ENCODE results near the gene ROR2.

Gene ROR2

DNA sequence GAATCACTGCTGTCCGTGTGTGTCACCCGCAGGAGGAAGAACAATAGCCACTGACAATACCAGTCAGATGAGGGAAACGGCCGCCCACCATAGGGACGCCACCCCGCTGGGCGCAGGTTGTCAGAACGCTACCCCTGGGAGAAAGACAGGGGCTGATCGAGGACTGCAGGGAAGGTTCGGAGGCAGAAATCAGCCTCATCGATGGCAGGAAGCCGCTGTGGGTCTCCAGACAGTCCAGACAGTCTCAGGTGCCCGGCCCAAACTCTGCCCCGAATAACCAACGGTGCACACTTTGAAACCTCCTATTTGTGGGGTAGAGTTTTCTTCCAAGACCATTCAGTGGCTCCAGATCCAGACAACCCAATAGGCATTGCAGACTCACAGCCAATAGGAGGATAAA lies 181.5 kb downstream of the ROR2 start:
- no peak for DNase-seq

DNA sequence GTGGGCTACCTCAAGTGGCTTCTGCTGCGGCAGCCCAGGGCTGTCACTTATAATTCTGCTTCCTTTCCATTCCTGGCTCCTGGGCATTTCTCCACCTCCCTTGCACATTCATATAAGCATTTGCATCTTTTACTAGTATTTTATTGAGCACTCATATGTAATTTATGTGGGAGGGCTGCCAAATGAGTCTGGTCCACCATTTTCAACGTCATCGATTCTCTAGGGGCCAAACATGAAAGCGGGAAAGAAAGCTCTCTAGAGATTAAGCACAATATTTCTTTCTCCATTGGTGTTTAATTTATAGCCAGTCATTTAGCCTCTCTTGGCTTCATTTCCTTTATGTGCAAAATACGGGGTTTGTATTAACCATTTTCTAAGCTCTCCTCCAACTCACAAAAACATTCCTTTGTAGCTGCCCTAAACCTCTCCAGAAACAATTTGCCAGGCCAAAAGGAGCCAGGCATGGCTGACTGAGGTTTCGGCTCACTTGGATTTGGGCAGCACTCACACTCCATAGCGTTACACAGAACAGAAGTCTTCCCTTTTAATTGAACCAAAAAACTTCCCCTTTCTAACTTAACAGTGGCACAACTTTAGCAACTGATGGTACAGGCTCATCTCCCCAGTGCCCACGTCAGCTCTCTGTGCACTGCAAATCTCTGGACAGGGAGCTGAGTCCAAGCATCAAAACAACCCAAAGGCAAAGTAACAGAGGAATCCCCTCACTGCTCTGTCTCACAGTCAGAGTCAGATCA lies 183.5 kb downstream of the ROR2 start:
- peak; percentile 17 for DNase-seq

DNA sequence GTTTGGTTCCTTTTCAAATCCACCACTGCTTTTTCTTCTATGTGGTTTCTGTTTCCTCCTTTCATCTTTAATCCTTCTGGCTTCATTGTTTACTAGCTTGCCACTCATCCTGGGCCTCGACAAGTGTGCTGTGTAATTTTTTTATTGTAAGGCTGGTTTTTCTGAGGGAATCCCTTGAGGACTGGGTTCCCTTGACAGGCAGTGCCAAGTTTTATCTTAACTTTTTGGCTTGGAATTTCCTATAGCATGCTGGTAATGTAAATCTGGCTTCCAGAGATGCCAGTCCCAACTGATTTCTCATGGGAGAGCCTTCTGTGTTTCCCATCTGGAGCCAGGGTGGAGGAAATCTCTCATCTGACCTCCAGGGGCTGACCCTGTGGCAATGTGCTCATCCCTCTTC lies 184.7 kb downstream of the ROR2 start:
- DNase-seq: no peak

DNA sequence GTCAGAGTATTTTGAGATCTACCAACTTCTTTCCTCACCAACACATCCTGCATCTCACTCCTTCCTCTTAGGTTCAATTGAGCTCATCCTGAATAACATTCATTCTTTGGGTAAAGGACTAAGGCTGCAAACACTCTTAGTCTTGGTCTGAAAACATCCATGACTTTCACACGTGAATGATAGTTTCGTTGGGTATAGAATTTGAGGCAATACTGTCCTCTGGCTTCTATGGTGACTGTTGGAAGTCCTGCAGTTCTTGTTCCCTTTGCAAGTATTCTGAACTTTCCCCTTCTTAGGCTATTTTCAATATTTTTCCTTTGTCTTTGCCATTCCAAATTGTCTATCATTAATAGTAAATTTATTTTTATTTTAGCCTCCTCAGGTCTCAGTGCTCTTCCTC lies 185.4 kb downstream of the ROR2 start:
- no peak for DNase-seq

DNA sequence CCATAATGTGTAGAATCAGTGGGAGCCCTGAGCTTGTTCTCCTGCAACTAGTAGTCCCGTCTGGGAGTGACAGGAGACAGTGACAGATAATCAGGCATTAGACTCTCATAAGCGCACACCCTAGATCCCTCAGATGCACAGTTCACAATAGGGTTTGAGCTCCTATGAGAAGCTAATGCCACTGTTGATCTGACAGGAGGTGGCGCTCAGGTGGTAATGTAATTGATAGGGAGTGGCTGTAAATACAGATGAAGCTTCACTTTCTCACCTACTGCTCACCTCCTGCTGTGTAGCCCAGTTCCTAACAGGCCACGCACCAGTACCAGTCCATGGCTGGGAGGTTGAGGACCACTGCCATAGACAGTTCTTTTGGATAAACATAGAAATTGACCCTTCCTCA lies 188.7 kb downstream of the ROR2 start:
- no peak for DNase-seq

DNA sequence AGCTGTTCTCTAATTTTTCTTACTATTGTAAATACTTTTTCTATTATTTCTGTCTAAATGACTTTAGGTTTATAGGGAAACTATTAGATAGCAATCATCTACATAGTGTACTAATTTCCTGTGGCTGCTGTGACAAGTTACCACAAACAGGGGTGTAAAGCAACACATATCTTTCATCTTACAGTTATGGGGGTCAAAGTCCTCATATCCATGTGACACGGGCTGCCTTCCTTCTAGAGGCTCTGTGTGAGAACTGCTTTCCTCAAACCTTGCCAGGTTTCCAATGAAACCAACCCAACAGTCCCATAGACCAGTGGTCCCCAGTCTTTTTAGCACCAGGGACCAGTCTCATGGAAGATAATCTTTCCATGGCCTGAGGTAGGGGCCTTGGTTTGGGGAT lies 189.1 kb downstream of the ROR2 start:
- no peak for DNase-seq

DNA sequence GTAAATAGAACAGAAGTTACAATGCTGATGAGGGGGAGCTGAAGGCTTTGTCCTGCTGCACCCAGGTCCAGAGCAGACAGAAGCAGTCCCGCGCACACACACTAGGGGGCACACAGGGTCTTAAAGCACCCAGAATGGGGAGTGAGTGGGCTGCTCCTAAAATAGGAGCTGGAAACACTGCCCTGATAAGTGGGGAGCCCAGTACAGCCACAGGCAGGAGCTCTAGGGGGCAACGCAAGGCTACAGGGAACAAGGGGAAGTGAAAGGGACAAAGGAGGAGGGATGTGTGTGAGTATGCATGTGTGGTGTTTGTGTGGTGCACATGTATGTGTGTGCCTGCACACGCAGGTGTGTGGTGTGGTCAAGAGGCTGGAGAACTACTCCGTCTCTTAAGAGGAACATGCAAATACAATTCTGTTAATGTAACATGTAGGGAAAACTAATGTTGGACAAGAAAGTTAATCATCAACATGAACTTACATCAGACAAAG lies 191.5 kb downstream of the ROR2 start:
- DNase-seq: no peak

DNA sequence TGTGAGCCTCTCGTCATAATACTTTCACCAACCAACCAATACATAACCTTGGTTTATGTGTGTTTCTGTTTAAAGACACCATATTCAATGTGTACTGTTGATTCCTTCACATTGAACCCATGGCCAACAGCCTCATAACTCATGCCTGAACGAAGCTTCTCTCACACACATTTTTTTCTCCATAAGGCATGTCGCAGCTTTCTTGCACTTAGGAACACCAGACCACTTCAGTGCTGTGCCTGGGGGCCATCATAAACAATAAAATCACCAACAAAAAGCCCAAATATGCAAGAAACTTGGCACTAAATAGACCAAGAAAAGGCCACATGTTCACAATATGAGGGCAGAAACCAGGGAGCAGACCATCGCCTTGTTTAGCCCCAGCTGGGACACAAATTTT lies 192.2 kb downstream of the ROR2 start:
- DNase-seq: no peak

DNA sequence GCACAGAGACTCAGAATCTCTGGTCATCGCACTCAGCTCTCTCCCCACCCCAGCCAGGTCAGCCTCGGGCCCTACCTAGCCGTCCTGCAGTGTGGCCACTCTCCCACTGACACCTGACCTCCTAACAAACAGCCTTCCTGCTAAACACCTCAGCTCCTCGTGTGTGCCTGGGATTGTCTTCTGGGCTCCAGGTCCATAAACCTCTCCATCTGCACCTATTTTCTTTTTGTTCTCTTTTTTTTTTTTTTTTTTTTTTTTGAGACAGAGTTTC lies 193.6 kb downstream of the ROR2 start:
- DNase-seq: no peak

DNA sequence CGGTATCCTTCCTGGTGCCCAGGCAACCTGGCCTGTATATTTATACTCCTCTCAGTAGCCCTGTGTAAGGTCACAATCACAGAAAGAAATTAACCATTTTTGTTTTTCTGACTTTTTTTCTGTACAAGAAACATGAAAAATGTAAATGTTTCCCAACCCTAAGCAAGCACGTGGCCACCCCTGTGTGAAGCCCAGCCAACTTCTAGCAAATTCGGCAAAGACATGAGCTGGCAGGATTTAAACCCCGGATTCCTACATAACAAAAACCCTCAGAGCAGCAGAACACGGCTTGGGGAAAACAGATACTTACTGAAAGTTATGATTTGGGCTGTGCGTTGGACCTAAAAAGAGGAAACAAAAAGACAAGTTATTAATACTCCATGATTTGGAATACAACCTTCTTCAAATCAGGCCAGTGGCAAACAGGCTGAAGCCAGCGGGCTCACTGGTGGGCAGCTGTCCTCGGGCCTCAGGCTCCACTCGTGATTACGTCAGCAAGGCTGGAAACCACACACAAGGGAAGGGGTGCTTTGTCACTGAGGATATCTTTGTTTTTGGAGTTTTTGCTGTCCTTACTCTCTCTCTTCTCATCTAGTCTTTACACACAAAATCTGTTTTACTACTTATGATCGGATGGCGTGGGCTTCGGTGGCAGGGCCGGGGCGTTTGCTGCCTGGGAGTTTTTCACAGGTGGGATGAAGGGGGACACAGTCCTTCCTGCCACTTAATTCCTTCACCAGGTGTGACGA lies 194.1 kb downstream of the ROR2 start:
- DNase-seq: no peak

DNA sequence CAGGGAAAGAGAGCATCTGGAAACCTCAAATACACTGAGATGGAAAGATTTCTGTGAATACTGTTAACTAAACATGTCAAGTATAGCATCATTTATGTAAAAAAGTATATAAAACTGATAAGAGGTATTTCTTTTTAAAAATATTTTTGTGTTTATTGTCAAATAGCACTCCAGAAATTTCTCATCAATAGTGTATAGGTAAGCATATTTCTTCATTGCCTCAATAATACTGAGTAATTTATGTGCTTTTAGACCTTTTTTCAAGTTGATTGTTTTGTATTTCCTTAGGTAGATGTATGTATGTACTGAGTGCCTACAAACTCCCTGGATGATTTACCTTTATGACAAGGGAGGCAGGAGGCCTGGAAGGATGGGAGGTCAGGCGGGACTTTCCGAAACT lies 196.3 kb downstream of the ROR2 start:
- no peak for DNase-seq

DNA sequence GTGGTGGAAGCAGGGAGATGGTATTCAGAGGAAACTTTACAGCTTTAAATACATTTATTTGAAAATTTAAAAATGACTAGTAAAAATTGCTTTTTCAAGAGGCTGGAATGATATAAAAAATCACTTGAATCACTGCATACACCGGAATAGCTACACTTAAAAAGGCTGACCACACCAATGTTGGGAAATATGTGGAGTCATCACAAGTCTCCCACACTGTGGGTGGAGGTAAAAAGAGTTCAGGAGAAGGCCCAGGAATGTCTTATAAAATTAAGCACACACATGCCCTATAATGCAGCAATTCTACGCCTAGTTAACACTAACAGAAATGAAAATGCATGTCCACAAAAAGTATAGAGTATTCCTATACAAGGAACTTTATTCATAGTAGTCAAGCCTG lies 198.1 kb downstream of the ROR2 start:
- DNase-seq: no peak

DNA sequence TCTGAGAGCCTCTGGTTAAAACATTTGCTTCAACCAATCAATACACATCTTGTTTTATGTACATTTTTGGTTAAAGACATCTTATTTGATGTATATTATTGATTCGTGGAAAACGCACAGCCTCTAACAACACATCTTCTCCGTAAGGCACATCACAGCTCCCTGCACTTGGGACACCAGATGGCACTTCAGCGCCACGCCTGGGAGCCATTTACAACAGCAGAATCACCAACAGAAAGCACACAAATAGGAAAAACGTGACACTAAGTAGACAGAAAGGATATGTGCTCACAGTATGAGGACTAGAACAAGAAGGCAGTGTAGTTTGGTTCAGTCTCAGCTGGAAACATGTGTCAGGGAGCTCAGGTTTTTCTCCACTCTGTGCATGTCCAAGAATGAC lies 199.7 kb downstream of the ROR2 start:
- no peak for DNase-seq

DNA sequence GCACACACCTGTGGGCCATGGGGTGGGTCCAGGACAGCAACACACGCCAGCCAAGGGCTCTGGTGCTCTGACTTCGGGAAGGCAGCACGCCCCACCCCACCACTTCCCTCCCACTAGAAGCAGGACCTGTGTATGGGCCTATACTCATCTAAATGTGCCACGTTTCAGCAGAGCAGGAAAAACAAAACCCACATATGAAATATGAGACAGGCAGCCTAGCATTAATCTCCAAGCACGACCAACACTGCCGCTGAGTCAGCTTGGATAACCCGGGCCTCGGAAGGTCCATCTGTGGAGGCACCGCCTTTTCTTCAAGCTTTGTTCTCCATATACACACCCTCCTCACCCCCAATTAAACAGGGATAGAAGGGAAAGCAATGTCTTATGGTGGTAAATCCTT lies 203.1 kb downstream of the ROR2 start:
- DNase-seq: no peak

DNA sequence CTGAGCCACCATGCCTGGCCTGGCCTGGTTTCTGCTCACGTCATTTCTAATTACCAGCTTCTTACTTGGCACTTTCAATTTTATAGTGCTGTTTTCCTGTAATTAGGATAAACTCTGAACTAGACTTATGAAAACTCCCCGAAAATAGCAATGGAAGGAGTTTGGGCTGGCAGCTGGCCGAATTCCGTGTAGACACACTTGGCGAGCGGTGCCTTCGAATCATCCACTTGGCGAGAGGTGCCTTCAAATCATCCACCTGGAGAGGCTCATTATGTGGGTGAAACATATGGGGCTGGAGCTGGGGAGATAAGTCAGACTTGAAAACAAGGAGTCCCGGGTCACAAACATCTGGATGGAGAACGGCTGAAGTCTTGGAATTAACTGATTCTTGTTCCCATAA lies 203.7 kb downstream of the ROR2 start:
- no peak for DNase-seq

DNA sequence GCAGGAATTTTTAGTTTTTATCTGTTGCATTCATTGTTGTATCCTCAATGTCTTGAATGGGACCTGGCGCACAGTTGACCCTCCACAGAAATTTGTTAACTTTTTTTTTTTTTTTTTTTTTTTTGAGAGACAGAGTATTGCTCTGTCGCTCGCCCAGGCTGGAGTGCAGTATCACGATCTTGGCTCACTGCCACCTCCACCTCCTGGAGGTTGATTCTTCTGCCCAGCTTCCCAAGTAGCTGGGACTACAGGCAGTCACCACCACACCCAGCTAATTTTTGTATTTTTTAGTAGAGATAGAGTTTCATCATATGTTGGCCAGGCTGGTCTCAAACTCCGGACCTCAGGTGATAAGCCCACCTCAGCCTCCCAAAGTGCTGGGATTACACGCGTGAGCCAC lies 205.9 kb downstream of the ROR2 start:
- no peak for DNase-seq

DNA sequence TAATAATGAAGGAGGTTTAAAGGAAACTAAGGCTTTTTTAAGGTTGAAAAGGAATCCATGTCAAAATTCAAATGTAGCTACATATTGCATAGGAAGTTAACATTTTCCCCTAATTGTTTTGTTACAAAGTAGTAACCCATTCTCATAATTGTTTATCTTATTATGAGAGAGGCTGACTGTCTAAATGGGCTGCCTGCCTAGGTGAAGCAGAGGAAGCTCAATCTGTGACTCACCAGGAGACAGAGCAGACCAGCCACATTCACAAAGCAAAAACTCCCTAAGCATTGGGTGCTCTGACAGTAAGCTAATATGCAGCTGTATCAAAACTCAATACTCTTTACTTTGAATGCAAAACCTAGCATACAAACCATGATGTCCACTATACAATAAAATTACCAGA lies 208.5 kb downstream of the ROR2 start:
- no peak for DNase-seq

DNA sequence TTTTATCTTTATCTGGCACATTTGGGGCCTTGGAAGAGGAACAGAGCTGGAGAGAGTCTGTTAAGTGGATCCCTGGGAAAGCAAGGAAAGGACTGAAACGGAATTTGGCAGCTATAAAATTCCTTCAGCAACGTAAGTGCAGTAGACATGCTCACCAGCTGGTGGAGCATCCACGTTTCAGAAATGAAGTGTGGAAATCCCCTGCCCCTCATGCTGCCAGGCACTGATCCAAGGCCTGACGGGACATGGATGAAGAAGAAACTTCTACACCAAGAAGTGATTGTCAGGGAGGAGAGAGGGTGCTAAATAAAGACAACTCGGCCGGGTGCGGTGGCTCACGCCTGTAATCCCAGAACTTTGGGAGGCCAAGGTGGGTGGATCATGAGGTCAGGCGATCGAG lies 209.3 kb downstream of the ROR2 start:
- DNase-seq: no peak

DNA sequence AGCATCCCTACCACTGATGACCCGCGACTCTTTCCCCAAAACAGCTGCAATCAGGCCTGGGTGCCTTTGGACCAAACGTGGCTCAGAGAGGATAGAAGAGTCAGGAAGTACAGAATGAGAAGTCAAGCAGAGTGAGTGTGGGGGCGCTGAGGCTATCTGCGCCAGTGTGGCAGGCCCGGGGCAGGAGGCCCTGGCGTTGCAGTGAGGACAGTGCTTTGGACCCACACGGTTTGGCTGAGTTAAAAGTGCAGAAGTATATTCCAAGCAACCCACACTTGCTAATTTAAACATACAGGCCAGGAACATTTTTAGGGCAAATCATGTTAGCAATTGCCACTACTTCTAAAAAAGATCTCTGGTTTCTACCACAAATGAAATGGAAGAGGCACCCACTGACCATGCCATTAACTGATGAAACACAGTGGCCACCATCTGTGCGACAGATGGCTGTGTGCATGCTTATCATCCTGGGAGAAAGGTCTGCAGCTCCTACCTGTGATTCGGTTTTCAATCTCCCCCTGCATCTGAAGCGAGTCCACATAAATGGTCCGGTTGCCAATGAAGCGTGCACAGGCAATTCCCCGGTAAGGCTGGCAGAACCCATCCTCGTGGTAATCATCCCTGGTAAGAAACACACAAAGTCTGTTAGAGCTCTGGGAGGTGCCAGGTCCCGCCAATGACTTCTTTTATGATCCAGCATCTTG lies 213.0 kb downstream of the ROR2 start:
- no peak for DNase-seq

DNA sequence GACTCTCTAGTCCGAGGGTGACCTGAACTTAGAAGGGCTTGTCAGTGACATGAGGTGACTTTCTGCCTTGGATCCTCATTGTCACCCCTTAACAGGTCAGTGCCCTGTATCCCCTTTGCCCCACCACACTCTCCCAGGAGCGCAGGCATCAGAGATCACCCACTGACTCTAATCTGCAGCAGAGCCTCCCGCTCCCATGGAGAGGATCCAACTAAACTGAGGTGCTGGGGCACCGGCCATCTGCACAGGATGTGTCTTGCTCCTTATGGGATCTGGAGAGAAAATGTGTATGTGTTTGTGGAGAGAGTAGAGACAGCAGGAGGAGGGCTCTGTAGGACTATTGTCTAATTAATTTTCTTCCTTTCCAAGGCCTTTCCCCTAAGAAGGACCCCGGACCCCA lies 213.7 kb downstream of the ROR2 start:
- no peak for DNase-seq

DNA sequence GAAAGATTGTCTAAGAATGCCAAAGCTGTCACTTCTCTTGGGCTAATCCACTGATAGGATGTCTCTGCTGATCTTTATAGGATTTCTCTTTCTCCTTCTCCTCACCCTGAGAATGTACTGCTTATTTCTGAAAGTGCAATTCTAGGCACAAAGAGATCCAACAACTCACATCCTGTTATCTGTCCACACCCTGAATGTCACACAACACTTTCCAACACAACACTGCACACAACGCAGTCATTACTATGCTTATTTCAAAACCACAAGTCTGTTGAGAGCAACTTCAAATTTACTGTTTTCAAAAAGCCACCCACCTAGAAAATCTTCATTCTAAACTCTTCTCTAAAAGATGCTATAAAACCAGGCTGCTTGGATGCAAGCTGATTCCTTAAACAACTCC lies 215.0 kb downstream of the ROR2 start:
- no peak for DNase-seq

DNA sequence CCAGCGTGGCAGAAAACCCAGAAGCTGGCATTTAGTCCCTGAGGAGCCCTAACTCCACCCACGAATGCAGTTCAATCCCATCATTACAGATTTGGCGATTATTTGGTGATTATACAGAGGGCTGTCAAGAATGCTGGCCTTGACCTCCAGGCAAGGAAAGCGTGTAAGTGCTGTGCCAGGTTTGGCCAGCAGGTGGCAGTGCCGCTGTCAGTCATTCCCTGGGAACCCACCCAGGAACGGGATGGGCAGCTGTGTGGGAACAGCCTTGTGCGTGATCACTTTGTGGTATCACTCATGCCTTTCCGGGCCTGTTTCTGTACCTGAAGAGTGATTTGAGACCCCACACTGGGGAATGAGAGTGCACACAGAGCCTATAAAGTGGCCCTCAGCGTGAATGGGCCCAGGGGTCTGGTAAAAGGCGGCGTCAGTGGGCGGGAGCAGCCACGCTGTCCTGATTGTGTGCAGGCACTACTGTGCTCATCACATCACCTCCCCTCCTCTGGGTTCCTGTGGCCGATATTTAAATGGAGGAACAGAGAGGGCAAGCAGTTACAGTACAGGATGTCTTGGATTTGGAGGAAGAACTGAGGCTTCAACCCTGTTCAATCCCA lies 215.6 kb downstream of the ROR2 start:
- DNase-seq: no peak

DNA sequence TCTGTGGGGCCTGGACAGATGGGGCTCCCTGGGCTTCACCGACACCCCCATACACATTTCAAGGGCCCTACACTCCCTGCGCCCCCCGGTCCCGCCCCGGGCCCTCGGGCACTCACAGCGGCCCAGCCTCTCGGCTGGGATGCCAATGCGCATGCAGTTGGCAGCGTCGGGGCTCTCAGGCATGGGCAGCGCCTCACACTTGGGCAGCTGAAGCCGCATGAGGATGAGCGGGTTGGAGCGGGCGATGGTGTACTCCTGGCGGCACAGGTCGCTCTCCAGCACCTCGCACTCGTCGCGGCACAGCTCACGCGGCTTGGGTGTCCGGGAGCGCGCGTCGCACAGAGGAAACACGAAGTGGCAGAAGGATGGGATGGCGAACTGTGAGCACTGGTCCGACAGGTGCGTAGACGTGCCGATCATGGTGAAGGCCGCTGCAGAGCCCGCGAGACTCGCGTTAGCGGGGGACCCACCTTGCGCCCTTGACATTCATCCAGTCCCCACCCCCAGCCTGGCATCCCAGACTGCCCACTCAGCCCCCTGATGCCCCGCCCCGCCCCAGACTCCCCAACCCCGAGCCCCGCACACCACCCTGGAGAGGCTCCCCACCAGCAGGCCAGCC lies 216.9 kb downstream of the ROR2 start:
- no peak for DNase-seq

Measured in NCI-H1436 treated with DMSO at 0.1 percent for 48 hours (cell line).